ENCODE data around the gene DMD.

DMD gene

DNA sequence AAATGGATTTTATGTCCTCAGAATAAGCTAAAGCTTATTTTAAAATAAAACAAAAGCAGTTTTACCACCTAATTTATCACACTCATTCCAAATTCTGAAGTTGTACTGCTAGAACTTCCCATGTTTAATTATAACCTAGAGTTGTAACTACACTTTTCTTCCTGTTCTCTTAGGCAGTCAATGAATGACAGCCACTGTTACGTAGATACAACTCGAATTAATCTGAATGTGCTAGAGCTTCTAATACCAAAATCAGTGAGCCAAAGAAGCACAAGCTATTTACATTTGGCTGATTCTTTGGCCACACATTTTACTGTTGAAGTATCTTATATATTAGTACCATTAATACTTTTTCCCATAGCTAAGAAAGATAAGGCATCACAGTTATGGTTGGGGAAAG is 2040.6 kb downstream of the DMD start:
- no peak overlapping the region for H3K4me3 ChIP-seq (ENCODE audit: control insufficient read depth, low read depth, low read length)
- no peak for DNase-seq (ENCODE audit: low read depth)
- TF ChIP-seq, protein P1, sequence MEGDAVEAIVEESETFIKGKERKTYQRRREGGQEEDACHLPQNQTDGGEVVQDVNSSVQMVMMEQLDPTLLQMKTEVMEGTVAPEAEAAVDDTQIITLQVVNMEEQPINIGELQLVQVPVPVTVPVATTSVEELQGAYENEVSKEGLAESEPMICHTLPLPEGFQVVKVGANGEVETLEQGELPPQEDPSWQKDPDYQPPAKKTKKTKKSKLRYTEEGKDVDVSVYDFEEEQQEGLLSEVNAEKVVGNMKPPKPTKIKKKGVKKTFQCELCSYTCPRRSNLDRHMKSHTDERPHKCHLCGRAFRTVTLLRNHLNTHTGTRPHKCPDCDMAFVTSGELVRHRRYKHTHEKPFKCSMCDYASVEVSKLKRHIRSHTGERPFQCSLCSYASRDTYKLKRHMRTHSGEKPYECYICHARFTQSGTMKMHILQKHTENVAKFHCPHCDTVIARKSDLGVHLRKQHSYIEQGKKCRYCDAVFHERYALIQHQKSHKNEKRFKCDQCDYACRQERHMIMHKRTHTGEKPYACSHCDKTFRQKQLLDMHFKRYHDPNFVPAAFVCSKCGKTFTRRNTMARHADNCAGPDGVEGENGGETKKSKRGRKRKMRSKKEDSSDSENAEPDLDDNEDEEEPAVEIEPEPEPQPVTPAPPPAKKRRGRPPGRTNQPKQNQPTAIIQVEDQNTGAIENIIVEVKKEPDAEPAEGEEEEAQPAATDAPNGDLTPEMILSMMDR (IDR thresholded peaks at IDR 0.05; ENCODE audit: control insufficient read depth, insufficient read depth, low read depth, low read length, missing control alignments) = no peak

DNA sequence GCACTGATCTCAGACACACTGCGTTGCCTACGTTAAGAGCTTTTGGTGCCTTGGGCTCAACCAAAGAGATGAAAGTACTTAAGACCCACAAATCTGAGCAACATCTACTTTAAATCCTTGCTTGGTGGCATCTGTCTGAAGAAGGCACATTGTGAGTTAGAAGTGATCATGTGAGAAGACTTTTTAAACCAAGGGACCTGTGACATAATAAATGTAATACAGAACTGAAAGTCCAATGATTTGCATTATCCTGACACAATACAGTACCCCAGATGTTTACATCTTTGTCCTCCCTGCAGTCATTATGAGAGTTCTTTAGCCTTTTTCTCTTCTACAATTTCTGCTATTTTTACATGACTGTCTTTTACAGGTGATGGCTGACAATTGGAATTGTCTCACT is 2042.8 kb downstream of the DMD start:
- TF ChIP-seq, protein P1 (IDR thresholded peaks at IDR 0.05; ENCODE audit: control insufficient read depth, insufficient read depth, low read depth, low read length, missing control alignments) = no peak
- H3K4me3 ChIP-seq (ENCODE audit: control insufficient read depth, low read depth, low read length) = no peak overlapping the region
- DNase-seq (ENCODE audit: low read depth) = no peak

DNA sequence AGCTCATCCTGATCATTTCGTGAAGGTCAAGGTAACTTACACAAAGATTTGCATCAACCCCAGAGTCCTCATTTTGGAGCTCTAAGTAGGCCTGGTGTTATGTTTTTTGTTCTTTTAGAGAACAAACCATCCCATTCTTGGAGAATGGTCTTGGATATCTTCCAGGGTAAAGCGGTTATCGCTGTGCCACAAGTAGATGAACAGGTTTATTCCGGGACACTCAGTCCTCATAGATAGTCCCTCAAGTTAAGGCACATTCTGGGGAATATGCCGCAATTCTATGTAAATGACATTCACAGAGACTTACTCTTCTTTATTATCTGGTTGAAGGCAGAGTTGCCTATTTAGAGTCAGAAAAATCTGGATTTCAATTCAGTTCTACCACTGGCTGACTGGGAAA is 2044.5 kb downstream of the DMD start:
- no peak for DNase-seq (ENCODE audit: low read depth)
- TF ChIP-seq, protein P1 (IDR thresholded peaks at IDR 0.05; ENCODE audit: control insufficient read depth, insufficient read depth, low read depth, low read length, missing control alignments) = no peak
- no peak overlapping the region for H3K4me3 ChIP-seq (ENCODE audit: control insufficient read depth, low read depth, low read length)

DNA sequence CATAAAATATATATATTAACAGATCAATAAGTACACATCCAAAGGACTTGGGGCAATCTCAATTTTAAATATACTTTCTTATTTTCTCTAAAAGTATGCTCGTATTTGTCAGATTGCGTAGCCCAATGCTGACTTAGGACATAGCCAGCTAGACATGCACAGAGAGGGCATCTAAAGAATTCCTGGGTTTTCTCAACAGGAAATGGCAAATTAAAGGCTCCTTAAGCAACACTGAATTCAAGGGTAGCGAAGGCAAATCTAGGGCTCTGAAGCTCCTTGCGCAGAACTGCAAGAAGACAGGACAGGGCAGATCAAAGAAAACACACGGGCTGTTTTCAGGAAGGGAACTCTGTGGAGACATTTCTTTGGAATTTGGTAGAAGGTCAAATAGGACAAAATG is 2044.9 kb downstream of the DMD start:
- no peak overlapping the region for H3K4me3 ChIP-seq (ENCODE audit: control insufficient read depth, low read depth, low read length)
- no peak for DNase-seq (ENCODE audit: low read depth)
- TF ChIP-seq, protein P1 (IDR thresholded peaks at IDR 0.05; ENCODE audit: control insufficient read depth, insufficient read depth, low read depth, low read length, missing control alignments) = no peak

- TF ChIP-seq, protein P1 (IDR thresholded peaks at IDR 0.05; ENCODE audit: control insufficient read depth, insufficient read depth, low read depth, low read length, missing control alignments) = no peak
- no peak for DNase-seq (ENCODE audit: low read depth)
- no peak overlapping the region for H3K4me3 ChIP-seq (ENCODE audit: control insufficient read depth, low read depth, low read length)
Observed at GRCh38 chrX:31165241-31166035, 2045.9 kb downstream of the DMD start.

DNA sequence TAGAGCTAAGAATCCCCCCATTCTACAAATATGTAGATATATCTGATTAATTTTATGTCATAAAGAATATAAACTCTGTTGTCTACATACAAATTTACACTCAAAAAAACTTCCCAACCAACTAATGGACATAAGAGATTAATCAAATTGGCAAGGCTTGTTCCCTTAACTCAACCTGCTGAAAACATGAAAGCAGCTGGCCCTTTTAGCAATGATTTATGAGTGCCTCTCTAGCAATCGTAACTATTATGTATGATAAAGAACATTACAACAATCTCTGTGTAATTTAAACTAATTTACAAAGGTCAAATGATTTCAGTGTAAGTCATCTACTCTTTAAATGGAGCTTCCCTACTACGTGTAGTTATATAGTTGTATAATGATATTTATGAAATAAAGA is 2056.4 kb downstream of the DMD start:
- no peak overlapping the region for H3K4me3 ChIP-seq (ENCODE audit: control insufficient read depth, low read depth, low read length)
- TF ChIP-seq, protein P1 (IDR thresholded peaks at IDR 0.05; ENCODE audit: control insufficient read depth, insufficient read depth, low read depth, low read length, missing control alignments) = no peak
- no peak for DNase-seq (ENCODE audit: low read depth)
